Nephron (organoid): ENCODE measurements around the gene MRPL9.

ENCODE experiments used
- H3K27ac Mint-ChIP-seq, 3 experiments: 2 replicates each; pipeline ENCODE4 v1.8.0; 2020; ENCODE audit warnings: mixed read lengths in 3 of 3, mild to moderate bottlenecking in 2 of 3, moderate library complexity in 1 of 3
- H3K27me3 Mint-ChIP-seq: 2 replicates; pipeline ENCODE4 v1.8.0; 2021; ENCODE audit warnings: low read depth, mild to moderate bottlenecking, moderate library complexity, mixed read lengths
- H3K36me3 Mint-ChIP-seq: 2 replicates; pipeline ENCODE4 v1.8.0; 2020; ENCODE audit warnings: low read depth, mixed read lengths
- H3K4me1 Mint-ChIP-seq: 2 replicates; pipeline ENCODE4 v1.8.0; 2020; ENCODE audit warnings: mixed read lengths
- H3K4me3 Mint-ChIP-seq, 3 experiments: 2 replicates each; pipeline ENCODE4 v1.8.0; 2020; ENCODE audit warnings: mild to moderate bottlenecking in 3 of 3, mixed read lengths in 3 of 3, moderate library complexity in 2 of 3
- H3K9me3 Mint-ChIP-seq: 2 replicates; pipeline ENCODE4 v1.8.0; 2020; ENCODE audit warnings: mixed read lengths
- TF ChIP-seq, protein P1 (sequence below), 3 experiments: fragments of 200-600 bp; sonication (generic); IDR thresholded peaks; one replicate each; pipeline ENCODE4 v1.5.0; 2021; ENCODE audit warnings: antibody characterized with exemption in 3 of 3; ENCODE audit not compliant: unreplicated experiment in 3 of 3

Gene MRPL9

DNA sequence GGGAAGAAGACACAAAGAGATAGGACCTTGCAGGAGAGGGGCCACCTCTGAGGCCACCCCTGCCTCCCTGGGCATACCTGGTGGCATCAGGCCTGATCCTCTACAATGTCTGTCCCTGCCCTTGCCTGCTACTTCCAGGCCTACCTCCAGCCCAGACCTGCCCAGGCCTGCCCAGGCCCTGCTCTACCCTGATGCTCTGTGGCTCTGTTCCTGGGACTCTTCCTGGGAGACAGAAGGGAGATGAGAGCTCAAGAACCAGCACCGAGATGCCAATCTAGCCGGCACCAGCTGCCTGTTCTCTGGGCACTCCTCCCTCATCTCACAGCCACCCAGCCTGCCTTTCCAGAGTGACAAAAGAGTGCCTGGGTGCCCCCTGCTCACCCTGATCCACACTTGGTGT, 49.4 kb downstream of the MRPL9 start:
- no peak overlapping the region for H3K4me3 Mint-ChIP-seq
- TF ChIP-seq, protein P1, sequence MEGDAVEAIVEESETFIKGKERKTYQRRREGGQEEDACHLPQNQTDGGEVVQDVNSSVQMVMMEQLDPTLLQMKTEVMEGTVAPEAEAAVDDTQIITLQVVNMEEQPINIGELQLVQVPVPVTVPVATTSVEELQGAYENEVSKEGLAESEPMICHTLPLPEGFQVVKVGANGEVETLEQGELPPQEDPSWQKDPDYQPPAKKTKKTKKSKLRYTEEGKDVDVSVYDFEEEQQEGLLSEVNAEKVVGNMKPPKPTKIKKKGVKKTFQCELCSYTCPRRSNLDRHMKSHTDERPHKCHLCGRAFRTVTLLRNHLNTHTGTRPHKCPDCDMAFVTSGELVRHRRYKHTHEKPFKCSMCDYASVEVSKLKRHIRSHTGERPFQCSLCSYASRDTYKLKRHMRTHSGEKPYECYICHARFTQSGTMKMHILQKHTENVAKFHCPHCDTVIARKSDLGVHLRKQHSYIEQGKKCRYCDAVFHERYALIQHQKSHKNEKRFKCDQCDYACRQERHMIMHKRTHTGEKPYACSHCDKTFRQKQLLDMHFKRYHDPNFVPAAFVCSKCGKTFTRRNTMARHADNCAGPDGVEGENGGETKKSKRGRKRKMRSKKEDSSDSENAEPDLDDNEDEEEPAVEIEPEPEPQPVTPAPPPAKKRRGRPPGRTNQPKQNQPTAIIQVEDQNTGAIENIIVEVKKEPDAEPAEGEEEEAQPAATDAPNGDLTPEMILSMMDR (IDR thresholded peaks at IDR 0.05; ENCODE audit: unreplicated experiment in 3 of 3), result no peak
- no peak overlapping the region for H3K27ac Mint-ChIP-seq
- H3K27me3 Mint-ChIP-seq, result peaks cover 56% of the 10 kb centered on the region
- H3K4me1 Mint-ChIP-seq, result peaks cover 22% of the 10 kb centered on the region
- H3K9me3 Mint-ChIP-seq, result no peaks in the 10 kb centered on the region
- no peaks in the 10 kb centered on the region for H3K36me3 Mint-ChIP-seq

DNA sequence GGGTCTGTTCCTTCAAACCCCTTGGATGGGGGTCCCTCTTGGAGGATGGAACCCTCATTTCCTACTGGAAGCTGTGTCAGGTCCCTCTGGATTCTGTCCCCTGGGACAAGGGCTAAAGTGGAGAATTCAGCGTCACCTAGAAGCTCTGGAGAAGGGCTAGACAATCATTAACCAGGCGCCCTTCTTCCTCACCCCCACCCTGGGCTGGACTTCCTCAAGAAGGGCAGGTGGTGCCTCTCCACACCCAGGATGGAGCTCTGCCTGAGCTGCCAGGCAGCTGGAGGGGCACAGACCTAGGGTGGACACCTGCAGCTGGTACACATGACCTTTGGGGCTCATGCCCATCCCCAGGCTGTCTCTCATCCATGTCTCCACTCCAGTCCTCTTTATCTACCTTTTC, 50.3 kb downstream of the MRPL9 start:
- H3K4me1 Mint-ChIP-seq, result peaks cover 14% of the 10 kb centered on the region
- peaks cover 48% of the 10 kb centered on the region for H3K27me3 Mint-ChIP-seq
- no peak overlapping the region for H3K27ac Mint-ChIP-seq
- H3K9me3 Mint-ChIP-seq, result no peaks in the 10 kb centered on the region
- no peaks in the 10 kb centered on the region for H3K36me3 Mint-ChIP-seq
- H3K4me3 Mint-ChIP-seq, result no peak overlapping the region
- TF ChIP-seq, protein P1 (IDR thresholded peaks at IDR 0.05; ENCODE audit: unreplicated experiment in 3 of 3), result no peak

GRCh38 chr1:151711951-151712350, 51.3 kb downstream of the MRPL9 start:
- no peaks in the 10 kb centered on the region for H3K9me3 Mint-ChIP-seq
- H3K27me3 Mint-ChIP-seq, result peaks cover 37% of the 10 kb centered on the region
- H3K4me3 Mint-ChIP-seq, result no peak overlapping the region
- TF ChIP-seq, protein P1 (IDR thresholded peaks at IDR 0.05; ENCODE audit: unreplicated experiment in 3 of 3), result no peak
- no peaks in the 10 kb centered on the region for H3K36me3 Mint-ChIP-seq
- peaks cover 3% of the 10 kb centered on the region for H3K4me1 Mint-ChIP-seq
- H3K27ac Mint-ChIP-seq, result no peak overlapping the region

- Mint-ChIP-seq H3K27ac (no peak overlapping the region), H3K4me1 (no peaks in the 10 kb centered on the region), H3K4me3 (no peak overlapping the region), H3K27me3 (peaks cover 31% of the 10 kb centered on the region), H3K9me3 (no peaks in the 10 kb centered on the region), H3K36me3 (no peaks in the 10 kb centered on the region)
- TF ChIP-seq, protein P1 (IDR thresholded peaks at IDR 0.05; ENCODE audit: unreplicated experiment in 3 of 3), result no peak
Observed at GRCh38 chr1:151711044-151711800, 52.1 kb downstream of the MRPL9 start.

GRCh38 chr1:151710187-151710840, 53.0 kb downstream of the MRPL9 start:
- Mint-ChIP-seq H3K27me3 (peaks cover 22% of the 10 kb centered on the region), H3K36me3 (no peaks in the 10 kb centered on the region), H3K4me1 (no peaks in the 10 kb centered on the region), H3K9me3 (no peaks in the 10 kb centered on the region), H3K4me3 (no peak overlapping the region), H3K27ac (no peak overlapping the region)
- TF ChIP-seq, protein P1 (IDR thresholded peaks at IDR 0.05; ENCODE audit: unreplicated experiment in 3 of 3), result no peak
